Measurements from ENCODE around the gene FRS3.

The FRS3 gene

DNA sequence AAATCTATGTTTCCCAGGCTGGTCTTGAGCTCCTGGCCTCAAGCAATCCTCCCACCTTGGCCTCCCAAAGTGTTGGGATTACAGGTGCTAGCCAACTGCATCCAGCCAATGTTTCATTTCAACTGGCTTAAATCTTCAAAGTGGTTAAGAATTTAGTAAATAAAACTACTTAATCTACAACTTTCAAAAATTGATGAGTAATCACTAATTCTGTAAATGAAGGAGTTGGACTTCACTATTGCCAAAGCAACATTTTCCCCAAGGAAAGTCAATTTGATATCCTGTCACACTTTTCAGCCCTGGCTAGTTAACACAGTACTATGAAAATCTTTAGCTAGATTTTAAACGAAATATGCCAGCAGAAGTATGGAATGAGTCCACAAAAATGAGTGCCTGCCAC is 11.6 kb upstream of the FRS3 start:
- no peak for DNase-seq (ENCODE audit: low read depth)

DNA sequence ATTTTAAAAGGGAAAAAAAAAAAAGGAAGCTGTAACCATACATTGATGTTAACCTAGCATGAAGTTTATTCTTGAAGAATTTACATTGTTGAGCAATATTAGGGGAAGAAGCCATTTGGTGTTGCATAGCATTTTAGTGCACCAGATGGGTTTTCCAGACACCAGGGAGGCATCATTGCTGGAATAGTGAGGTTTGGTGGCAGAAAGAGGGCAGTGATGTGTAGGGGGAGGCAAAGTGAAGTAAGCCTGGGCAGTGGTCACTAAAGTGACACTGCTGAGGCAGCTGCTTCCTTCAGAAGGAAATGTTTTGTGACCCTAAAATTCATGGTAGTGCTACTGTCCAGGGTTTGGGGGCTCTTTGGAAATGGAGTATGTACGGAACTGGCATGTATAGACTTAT is 10.3 kb upstream of the FRS3 start:
- no peak for DNase-seq (ENCODE audit: low read depth)

DNA sequence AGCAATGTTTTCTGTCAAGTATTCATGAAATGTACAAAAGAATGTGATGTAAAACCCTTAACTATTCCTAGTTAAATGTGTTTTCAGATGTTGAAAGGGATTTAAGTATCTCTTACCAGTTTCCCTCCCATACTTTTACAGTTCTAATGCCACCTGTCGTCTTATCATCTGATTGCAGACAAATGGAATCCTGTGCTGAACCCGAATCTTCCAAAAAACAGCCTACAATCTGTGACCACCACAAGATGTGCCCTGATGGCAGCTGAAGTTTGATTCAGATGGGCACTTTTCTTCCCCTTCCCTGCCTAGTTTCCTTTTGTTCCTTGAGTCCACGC is 9.7 kb upstream of the FRS3 start:
- no peak for DNase-seq (ENCODE audit: low read depth)

DNA sequence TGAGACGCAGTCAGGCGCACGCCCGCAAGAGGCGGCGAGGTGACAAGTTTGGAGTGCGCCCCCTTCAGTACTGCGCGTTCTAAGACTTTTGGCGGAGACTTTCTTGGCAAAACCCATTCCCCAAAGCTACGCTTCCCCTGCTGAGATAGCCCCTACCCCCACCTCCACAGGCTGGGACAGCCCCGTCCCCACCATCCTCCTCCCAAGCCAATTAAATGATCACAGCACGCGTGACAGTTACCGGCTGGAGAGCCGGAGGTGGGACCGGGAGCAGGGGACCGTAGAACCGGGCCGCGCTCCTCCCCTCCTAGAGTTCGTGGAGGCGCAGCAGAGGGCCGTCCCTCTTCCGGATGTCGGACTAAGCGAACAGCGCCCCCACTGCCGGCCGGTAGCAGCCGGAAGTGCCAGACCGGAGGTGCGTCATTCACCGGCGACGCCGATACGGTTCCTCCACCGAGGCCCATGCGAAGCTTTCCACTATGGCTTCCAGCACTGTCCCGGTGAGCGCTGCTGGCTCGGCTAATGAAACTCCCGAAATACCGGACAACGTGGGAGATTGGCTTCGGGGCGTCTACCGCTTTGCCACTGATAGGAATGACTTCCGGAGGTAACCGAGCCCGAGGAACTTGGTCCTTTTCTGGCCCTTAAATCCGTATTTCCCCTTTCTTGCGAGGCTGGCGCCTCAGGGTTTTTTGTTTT is 7.7 kb upstream of the FRS3 start, which contains the start of gene TOMM6:
TOMM6 (plus strand) TSS at position 476 of the 699 bp plus-strand sequence; CDS start at position 480, 4 bp downstream.
- peak; percentile 92 for DNase-seq (ENCODE audit: low read depth)

DNA sequence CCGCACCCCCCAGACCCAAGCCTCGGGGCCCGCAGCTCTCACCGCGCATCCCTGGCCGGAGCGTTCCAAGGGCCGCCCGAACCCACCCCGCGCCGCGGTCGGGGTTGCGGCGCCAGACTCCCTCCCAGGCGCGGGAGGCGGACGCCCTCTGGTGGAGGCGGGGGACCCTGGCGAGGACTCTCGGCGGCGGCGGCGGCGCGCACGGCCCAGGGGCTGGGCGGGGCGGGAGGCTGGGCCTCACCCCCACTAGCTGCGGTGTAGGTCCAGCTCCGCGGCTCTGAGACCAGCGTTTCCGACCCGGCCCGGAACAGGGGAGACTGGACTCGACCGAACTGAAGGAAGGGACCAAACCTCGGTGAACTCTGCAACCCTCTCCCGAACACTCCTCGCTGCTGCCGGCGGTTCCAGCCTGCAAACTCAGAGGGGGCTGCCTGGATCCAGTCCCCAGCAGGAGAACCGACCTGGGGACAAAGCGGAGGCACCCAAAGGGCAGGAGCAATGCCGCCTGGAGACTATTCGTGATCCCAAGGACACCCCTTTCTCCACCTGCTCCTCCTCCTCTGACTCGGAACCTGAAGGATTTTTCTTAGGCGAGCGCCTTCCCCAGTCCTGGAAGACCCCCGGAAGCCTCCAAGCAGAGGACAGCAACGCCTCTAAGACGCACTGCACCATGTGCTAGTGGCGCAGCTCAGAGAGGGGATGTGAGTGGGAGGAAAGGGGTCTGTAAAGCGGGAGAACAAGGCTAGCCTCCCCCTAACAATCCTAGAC is 6.9 kb upstream of the FRS3 start:
- peak; percentile 84 for DNase-seq (ENCODE audit: low read depth)

DNA sequence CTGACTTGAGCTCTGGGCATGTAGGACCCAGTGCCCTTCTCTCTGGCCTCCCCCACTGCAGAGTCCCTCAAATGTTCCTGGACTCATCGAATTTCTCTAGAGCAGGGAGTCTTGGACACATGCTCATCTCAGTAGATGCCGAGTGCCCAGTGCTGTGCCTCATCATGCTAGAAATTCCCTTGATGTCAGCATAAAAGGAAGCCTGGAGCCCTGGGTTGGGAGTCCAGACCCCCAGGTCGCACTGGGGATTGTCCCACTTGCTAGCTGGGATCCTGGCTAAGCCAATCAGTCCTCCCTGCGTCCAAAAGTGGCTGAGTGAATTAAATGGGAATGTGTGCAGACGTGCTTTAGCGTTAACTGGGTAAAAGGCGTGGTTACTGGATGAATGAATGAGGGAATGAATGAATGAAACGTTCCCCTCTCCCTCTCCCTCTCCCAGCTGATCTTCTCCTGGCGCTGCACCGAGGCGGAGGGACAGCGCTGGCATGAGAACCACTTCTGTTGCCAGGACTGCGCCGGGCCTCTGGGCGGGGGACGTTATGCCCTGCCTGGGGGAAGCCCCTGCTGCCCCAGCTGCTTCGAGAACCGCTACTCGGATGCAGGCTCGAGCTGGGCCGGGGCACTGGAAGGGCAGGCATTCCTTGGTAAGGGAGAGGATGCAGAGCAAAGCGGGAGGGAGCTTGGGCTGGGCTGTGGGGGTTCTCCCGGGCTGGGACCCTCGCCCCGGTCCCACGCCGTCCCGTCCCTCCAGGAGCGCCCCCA is 6.2 kb upstream of the FRS3 start:
- no peak for DNase-seq (ENCODE audit: low read depth)

DNA sequence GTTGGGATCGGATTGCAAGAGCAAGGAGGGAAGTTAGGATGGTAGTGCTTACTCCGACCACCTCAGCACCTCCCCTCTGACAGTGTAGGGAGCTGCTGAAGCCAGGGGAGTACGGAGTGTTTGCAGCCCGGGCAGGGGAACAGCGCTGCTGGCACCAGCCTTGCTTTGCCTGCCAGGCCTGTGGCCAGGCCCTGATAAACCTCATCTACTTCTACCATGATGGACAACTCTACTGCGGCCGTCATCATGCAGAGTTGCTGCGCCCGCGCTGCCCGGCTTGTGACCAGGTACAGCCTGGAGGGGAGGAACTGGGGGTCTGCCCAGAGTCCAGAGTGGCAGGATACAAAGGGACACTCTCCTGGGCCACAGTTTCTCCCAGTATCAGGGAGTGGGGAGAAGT is 5.6 kb upstream of the FRS3 start:
- DNase-seq (ENCODE audit: low read depth), result no peak

DNA sequence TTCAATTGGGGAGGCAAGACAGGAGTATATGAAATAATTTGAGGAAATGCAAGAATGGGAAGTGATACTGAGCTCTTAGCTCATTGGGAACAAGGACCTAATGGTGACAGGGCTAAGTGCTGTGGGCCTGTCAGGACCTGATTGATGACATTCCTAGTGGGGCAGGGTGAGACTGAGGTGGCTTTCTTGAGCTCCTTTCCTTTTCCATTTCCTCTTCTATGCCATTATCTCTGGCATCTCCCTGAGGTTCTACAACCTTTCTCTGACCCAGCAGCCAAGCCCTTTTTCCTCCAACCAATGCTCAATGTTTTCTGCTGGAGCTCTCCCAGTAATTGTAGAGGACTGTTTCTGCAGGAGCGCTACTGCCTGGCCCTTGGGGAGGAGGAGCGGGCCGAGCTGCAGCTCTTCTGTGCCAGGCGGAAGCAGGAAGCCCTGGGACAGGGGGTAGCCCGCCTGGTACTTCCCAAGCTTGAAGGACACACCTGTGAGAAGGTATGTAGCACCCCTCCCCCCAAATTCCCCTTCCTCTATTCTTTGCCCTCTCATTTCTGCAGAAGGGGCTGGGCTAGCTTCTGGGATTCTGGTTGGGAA is 5.0 kb upstream of the FRS3 start:
- no peak for DNase-seq (ENCODE audit: low read depth)

DNA sequence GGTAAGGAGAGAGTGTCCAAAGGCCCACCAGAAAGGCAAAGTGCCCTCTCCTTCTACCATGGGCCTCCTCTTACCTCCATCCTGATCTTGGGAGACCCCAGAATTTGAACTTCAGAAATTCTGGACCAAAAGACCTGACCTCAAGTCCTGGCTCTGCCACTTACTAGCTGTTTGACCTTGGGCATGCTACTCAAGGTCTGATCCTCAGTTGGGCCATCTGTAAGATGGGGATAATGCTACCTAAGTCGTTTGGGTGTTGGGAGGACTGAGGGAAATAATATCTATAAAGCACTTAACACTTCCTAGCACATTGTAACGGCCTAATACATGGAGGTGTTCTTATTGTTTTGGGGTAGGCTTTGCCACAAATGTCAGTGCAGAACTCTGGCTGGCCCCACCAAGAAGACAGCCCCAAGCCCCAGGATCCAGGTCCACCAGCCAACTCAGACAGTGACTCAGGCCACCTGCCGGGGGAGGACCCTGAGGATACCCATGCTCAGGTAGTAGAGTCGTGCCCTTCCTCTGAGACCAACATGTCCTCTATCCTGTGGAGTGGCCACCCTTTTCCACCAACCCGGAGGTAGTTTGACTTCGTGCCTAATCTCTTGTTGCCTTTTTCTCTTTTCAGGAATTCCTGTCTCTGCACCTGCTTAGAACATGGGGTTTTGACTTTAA is 3.5 kb upstream of the FRS3 start:
- no peak for DNase-seq (ENCODE audit: low read depth)

DNA sequence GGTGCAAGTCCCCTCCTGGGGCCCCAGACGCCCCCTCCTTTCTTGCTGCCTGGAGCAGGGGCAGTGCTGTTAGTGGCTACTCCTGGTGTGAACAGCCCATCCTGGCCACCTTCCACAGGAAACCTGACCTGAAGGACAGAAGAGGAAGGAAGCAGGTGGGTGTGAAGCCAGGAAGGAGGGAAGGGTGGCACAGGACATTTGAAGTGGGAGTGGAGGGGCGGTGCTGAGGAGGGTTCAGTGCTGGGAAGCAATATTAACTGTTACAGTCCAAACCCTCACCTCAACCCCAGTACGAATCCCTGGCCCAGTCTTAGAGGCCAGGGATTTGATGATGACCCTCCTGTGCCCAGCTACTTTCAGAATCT is 1.6 kb upstream of the FRS3 start:
- DNase-seq (ENCODE audit: low read depth), result no peak

DNA sequence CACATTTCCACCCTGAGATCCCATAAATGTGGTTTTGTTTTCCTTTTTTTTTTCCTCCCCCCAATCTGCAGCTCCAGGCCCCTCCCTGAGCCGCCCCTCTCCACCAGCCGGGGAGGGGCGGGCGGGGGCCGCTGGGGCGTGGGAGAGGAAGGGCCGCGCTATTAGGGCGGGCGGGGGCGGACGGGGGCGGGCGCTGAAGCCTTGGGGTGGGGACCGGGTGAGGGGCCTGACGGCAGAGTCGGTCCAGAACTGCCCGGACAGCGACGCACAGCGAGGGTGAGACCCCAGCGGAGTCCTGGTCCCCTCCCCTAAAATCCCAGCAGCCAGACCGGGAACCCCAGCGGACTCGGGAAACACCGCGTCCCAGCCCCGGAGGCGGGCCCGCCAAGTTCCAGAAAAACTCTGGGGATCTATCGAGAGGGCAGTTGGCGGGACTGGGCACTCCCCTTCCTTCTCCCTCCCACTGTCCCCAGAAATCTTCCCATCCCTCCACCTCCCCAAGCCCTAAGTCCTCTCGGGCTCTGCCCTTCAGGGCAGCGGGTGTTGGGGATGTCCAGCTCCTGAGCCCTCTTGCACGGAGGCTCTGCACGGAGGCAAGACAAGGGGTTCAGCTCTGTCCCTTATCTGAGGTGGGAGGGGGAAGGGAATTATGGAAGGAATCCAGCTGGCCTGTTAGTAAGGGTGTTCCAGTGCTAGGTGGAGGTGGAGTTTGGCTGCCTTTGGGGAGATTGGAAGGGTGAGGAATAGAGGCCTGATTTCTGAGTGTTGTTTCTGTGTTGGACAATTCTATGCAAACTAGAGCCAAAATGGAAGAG is 1.1 kb upstream of the FRS3 start, which contains the start of gene PRICKLE4:
PRICKLE4 (plus strand) TSS at position 232 of the 815 bp plus-strand sequence. CDS start 2,692 bp downstream, outside the sequence.
- DNase-seq (ENCODE audit: low read depth), result no peak

DNA sequence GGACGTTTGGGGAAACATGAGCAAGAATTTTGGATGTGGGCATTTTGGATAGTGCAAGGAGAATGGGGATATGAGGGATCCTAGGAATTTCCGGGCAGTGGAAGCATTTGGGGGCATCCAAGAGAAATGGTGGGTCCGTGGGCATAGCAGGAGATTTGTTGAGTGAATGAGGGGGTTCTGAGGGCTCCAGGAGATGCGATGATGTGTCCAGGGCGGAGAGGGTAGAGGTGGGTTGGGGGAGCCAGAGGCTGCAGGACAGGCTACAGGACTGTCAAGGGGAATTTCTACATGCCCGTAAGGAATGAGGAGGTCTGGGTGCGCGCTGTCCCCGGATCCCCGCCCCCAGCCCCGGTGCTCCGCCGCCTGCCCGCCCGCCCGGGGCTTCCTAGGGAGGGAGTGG is 364 bp downstream of the FRS3 start:
- DNase-seq (ENCODE audit: low read depth), result no peak

DNA sequence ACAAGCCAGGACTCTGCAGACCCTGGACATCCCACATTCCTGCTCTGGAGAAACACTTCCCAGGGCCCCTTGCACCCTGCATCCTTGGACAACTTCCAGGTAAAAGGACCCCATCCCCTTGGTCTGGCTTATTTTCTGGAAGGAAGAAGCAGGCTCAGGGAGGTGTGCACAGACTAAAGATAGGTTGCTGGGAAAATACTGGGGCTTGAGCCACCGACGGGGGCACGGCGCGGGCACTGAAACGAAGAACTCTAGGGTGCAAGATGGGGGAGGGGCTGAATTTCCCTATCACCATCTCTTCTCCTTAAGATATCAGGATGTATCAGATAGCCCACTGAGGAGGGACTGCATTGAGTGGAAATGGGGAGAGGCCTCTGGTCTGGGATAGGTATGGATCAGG is 805 bp downstream of the FRS3 start:
- no peak for DNase-seq (ENCODE audit: low read depth)

DNA sequence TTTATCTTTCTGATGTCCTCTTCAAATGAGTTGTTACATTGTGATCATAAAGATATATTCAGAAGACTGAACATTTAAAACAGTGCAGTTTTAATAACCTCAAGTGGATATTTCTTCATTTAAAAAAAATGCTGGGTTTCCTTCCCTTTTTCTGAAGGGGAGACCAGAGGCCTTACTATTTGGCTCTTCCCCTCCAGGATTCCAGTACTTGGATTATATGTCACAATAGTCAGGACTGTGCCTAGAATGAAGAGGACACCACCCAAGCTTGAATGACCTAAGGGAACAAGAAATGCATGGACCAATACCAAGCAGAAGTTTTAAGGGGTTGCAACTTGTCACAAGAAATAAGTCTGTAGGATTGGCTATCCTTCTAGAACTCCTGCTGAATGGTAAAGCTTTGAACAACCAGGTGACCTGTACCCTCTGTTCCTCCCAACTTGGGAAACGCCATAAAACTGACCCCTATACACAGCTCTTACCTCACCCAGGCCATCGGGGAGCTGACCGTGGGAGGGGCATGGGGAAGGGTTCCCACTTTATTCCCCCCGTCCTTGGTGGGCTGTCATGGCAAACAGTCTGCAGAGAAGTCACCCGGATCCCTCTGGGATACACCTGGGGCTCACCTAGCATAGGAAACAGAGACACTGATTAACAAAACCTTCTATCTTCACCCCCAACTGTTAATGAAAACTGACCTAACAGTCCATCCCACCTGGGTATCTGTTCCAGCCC is 2.0 kb downstream of the FRS3 start:
- no peak for DNase-seq (ENCODE audit: low read depth)

DNA sequence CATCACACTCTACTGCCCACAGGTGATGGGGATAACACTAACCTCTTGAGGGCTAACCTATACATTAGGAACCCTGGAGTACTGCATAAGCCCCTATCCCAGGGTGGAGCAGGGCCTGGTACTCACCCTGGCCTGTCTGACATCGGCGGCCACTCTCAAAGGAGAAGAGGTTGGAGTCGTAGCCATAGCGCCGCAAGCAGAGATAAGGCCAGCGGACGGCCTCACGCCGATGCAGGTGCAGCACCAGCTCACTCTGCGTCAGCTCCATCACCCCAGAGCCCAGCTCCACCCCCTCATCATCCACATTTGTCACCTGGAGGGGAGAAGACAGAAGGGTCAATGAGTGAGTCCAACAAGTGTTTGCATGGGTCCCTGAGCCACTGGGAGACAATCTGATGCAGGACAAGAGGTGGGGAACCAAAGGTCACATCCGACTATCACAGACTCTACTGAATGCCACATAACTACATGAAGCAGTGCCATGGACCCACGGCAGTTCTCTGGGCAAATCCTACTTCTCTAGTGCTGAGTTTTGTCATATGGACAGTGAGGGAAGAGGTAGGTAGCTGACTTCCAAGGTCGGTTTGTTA is 4.3 kb downstream of the FRS3 start:
- DNase-seq (ENCODE audit: low read depth), result no peak

DNA sequence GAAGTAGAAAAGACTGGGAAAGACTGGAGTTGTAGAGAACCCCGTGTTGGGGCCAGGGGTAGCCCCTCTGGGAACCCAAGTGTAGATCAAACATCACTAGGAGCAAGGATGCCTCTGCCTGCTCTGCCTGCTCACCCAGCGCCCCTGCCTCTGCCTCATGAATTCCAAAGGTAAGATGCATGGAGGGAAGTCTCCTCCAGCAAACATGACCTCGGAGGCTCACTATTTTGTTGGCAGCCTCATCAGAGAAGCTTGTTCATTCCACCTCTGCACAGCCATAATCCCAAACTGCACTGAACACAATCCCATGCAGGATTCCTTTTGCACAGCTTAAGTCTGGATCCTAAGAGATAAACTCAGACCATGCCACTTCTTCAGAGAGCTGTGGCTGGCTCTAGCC is 4.9 kb downstream of the FRS3 start:
- no peak for DNase-seq (ENCODE audit: low read depth)

DNA sequence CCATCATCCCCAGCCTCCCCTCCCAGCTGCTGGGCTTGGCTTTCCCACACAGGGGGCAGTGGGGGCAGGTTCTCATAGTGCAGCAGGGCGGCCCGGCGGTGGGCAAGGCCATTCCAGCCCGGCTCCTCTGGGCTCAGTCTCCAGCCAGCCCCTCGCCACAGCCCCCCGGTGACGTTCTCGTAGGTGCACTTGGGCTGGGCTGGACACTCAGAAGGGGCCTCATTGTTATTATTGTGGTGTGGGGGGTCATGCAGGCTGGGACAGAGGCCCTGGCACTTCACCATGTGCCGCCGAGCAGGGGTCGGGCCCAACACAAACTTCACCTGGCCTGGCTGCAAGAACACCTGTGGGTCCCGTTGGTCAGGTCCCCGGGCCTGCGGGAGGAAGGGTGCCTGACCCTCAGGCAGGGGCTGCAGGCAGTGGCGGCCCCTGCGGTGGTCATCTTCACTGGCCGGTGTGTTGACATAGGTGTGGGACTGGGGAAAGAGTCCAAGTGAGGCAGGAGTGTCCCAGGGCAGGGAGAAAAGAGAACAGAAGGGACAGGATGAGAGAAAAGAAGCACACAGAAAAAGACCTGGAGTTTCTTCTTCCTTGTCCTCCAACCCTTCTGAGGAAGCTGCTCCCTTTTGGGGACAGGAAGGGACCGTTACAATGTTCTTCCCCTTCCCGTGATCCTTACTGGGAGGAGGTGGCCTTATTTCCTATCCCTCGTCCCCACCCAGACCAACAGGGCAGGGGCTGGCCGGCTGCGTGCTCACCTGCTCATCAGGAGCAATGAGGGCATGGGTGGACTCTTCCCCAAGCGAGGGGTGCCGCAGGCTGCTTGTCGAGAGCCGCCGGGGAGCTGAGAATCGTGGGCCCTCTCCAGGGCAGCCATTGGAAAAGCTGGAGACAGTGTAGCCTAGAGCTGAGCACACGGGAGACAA is 8.4 kb downstream of the FRS3 start:
- DNase-seq (ENCODE audit: low read depth), result no peak

DNA sequence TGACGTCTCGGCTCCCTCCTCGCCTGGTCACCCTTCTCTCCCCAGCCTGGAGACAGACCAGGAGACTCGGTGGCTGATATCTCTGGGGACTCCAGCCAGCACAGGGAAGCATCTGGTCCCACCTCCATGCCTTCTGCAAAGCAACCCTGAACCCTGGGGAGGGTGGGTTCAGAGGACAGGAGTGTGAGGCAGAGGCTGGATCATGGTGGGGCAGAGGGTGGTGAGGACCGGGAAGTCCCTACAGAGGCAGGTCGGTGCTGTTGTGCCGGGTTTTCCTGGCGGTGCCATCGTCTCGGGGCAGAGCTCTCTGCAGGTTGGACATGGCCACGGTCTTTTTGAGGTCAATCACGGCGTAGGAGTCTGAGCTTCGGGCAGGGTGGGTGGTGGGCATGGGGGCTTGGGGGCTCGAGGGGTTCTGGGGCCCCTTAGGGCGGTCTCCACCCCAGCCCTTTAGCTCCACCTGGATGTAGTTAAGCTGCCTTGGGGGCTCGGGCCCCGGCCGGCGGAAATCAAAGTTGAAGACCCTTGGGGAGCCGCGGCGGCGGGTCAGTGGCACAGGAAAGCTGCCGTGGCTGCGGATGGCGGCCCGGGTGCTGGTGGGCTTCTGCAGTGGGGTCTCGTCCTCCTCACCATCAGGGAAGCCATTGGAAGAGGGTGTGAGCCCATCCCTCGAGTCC is 9.2 kb downstream of the FRS3 start:
- DNase-seq (ENCODE audit: low read depth), result no peak
